H1 (cell line): ENCODE measurements around the gene COL19A1. TPM values are rescaled to one million over a fixed set of nuclear protein-coding genes. Genes with fewer than 3 reads are reported as not detected.

ENCODE experiments used
- CTBP2 ChIP-seq: IDR thresholded peaks from 2 replicates; pipeline ENCODE4 v1.7.0; 2011; ENCODE audit warnings: borderline replicate concordance, mild to moderate bottlenecking, moderate library complexity, mixed read lengths, low read length; ENCODE audit not compliant: insufficient read depth, insufficient read length
- RBBP5 ChIP-seq: IDR thresholded peaks from 2 replicates; pipeline ENCODE4 v1.7.1; 2012; ENCODE audit warnings: low read depth, mild to moderate bottlenecking, inconsistent platforms, low read length, moderate library complexity, borderline replicate concordance
- polyA plus RNA-seq, 7 experiments: library from polyadenylated mRNA; depleted of rRNA in 3 of 7; stranded (reverse) in 5 of 7; unstranded in 2 of 7; fragments of >200 nt in 5 of 7; fragments of 200-250 nt in 2 of 7; gene quantifications; 1 replicate in 5 of 7; 2 replicates in 1 of 7; 4 replicates in 1 of 7; pipeline versions ENCODE4 v1.2.1 to v1.2.3, GENCODE V29; 2011 to 2013; ENCODE audit warnings: missing spikeins in 2 of 7, mixed read lengths in 2 of 7
- total RNA-seq: library from RNA; stranded (reverse); fragmentation: NEBNext Ultra II Directional; extraction: Animal tissue kit (Norgen Biotek cat#: 25700); gene quantifications from 2 replicates; pipeline ENCODE4 v1.2.1, GENCODE V29; 2021

COL19A1 gene
- total and polyA plus RNA-seq, 2 of the 8 experiments (the other 6 are each of a cell fraction or from before 2014, with no cell fraction given): not detected

DNA sequence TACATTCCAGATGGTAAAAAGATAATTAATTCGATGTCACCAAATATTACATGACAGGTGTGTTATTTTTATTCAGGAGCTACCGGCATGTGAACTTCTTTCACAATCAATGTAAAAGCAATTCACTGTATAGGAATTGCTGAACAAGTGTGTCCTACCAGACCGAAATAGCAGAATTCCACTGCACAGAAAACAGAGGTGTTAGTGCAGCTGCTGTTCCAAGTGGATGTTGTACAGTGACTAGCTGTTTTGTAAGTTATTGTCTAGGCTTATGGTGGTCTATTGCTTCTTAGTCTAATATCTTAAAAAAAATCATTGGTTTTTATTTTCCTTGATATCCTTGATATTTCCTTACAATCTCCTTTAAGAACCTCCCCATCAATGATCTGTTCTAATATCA is 107.4 kb downstream of the COL19A1 start (continued):
- no peak for TF ChIP-seq CTBP2
- no peak for TF ChIP-seq RBBP5
